ENCODE data around the gene MST1.

The MST1 gene

GRCh38 chr3:49680493-49681231 is 8.6 kb downstream of the MST1 start:
- DNase-seq = no peak

GRCh38 chr3:49675912-49676311 is 13.4 kb downstream of the MST1 start:
- no peak for DNase-seq

- DNase-seq = no peak
These were observed 14.7 kb downstream of the MST1 start for GRCh38 chr3:49674497-49674983.

- no peak for DNase-seq
These were observed 15.4 kb downstream of the MST1 start, which contains the start of gene APEH for GRCh38 chr3:49673715-49674496. Gene APEH, plus strand, starts transcription at chr3:49674351. Its CDS starts 51 bp downstream, at chr3:49674402.

- DNase-seq = no peak
These were observed 16.1 kb downstream of the MST1 start for GRCh38 chr3:49673121-49673714.

- no peak for DNase-seq
These were observed 17.7 kb downstream of the MST1 start for GRCh38 chr3:49671291-49672288.

- no peak for DNase-seq
These were observed 18.4 kb downstream of the MST1 start for GRCh38 chr3:49670940-49671290.

- no peak for DNase-seq
These were observed 19.9 kb downstream of the MST1 start for GRCh38 chr3:49669352-49669751.

- DNase-seq = no peak
These were observed 20.4 kb downstream of the MST1 start for GRCh38 chr3:49668861-49669260.

- DNase-seq = no peak
These were observed 20.9 kb downstream of the MST1 start for GRCh38 chr3:49668414-49668797.

GRCh38 chr3:49667701-49668413 is 21.4 kb downstream of the MST1 start:
- peak in 1 of 51 donors; percentile 55 for DNase-seq

- DNase-seq = no peak
These were observed 22.7 kb downstream of the MST1 start for GRCh38 chr3:49666592-49666991.

- no peak for DNase-seq
These were observed 23.3 kb downstream of the MST1 start for GRCh38 chr3:49665822-49666519.

GRCh38 chr3:49664300-49664699 is 25.0 kb downstream of the MST1 start:
- DNase-seq = no peak

GRCh38 chr3:49663831-49664230 is 25.4 kb downstream of the MST1 start:
- DNase-seq = no peak

GRCh38 chr3:49662720-49663413 is 26.4 kb downstream of the MST1 start:
- no peak for DNase-seq

- no peak for DNase-seq
These were observed 27.3 kb downstream of the MST1 start for GRCh38 chr3:49662021-49662420.

GRCh38 chr3:49661281-49661680 is 28.0 kb downstream of the MST1 start:
- no peak for DNase-seq

- no peak for DNase-seq
These were observed 29.5 kb downstream of the MST1 start for GRCh38 chr3:49659756-49660155.
